SK-N-SH (cell line): ENCODE measurements around the gene BMPR1B.

Experiments
- RCOR1 ChIP-seq: fragments of 150-350 bp; IDR thresholded peaks from 2 replicates; pipeline ENCODE4 v1.6.1; 2017; ENCODE audit warnings: antibody characterized with exemption, low read length
- TEAD4 ChIP-seq: IDR thresholded peaks from 2 replicates; pipeline ENCODE4 v1.4.0; 2012; ENCODE audit warnings: mild to moderate bottlenecking, borderline replicate concordance; ENCODE audit not compliant: insufficient read depth
- TF ChIP-seq, protein P1 (sequence below): fragments of 200-600 bp; sonication (generic); IDR thresholded peaks from 2 replicates; pipeline ENCODE4 v1.6.1; 2017; ENCODE audit warnings: antibody characterized with exemption, mild to moderate bottlenecking, moderate library complexity
- TF ChIP-seq, protein P2 (sequence below): IDR thresholded peaks from 2 replicates; pipeline ENCODE4 v1.6.1; 2012; ENCODE audit warnings: mild to moderate bottlenecking, low read depth, low read length, moderate library complexity
- TF ChIP-seq, protein P3 (sequence below): IDR thresholded peaks from 2 replicates; pipeline ENCODE4; 2012

DNA sequence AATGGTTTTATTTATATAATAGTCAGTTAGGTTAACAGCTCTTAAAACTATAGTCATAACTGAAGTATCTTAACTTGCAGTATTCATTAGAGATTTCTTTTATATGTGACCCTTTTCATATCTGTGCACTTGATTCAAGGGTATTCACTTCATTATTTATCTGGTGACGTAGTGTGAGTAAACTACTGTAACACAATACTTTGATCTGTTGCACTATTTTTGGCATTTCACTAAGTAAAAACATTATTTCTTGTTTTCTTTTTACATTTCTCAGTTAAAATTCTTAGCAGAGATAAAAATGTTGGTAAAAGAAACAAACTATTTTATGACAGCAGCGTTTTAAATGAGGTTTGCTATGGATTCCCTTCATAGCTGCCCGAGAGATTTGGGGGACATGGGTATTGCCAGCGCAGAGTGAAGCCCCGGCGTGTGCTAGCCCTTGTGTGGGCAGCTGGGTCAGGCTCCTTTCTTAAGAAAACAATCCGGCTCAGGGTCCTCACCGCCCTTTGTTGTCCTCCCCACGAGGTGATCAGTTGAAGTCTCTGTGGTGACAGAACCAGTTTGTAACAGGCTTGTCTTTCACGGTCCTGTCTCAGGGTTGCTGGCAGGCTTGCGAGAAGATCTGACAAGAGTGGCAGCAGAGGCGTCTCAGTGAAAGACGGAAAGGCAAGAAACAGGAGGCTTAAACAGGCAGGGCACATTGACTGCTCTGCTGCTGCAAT, 293.4 kb downstream of the BMPR1B start:
- TF ChIP-seq, protein P1, sequence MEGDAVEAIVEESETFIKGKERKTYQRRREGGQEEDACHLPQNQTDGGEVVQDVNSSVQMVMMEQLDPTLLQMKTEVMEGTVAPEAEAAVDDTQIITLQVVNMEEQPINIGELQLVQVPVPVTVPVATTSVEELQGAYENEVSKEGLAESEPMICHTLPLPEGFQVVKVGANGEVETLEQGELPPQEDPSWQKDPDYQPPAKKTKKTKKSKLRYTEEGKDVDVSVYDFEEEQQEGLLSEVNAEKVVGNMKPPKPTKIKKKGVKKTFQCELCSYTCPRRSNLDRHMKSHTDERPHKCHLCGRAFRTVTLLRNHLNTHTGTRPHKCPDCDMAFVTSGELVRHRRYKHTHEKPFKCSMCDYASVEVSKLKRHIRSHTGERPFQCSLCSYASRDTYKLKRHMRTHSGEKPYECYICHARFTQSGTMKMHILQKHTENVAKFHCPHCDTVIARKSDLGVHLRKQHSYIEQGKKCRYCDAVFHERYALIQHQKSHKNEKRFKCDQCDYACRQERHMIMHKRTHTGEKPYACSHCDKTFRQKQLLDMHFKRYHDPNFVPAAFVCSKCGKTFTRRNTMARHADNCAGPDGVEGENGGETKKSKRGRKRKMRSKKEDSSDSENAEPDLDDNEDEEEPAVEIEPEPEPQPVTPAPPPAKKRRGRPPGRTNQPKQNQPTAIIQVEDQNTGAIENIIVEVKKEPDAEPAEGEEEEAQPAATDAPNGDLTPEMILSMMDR, result no peak
- TF ChIP-seq RCOR1, result no peak
- TF ChIP-seq TEAD4, result no peak
- TF ChIP-seq, protein P2, sequence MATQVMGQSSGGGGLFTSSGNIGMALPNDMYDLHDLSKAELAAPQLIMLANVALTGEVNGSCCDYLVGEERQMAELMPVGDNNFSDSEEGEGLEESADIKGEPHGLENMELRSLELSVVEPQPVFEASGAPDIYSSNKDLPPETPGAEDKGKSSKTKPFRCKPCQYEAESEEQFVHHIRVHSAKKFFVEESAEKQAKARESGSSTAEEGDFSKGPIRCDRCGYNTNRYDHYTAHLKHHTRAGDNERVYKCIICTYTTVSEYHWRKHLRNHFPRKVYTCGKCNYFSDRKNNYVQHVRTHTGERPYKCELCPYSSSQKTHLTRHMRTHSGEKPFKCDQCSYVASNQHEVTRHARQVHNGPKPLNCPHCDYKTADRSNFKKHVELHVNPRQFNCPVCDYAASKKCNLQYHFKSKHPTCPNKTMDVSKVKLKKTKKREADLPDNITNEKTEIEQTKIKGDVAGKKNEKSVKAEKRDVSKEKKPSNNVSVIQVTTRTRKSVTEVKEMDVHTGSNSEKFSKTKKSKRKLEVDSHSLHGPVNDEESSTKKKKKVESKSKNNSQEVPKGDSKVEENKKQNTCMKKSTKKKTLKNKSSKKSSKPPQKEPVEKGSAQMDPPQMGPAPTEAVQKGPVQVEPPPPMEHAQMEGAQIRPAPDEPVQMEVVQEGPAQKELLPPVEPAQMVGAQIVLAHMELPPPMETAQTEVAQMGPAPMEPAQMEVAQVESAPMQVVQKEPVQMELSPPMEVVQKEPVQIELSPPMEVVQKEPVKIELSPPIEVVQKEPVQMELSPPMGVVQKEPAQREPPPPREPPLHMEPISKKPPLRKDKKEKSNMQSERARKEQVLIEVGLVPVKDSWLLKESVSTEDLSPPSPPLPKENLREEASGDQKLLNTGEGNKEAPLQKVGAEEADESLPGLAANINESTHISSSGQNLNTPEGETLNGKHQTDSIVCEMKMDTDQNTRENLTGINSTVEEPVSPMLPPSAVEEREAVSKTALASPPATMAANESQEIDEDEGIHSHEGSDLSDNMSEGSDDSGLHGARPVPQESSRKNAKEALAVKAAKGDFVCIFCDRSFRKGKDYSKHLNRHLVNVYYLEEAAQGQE, result no peak
- TF ChIP-seq, protein P3, sequence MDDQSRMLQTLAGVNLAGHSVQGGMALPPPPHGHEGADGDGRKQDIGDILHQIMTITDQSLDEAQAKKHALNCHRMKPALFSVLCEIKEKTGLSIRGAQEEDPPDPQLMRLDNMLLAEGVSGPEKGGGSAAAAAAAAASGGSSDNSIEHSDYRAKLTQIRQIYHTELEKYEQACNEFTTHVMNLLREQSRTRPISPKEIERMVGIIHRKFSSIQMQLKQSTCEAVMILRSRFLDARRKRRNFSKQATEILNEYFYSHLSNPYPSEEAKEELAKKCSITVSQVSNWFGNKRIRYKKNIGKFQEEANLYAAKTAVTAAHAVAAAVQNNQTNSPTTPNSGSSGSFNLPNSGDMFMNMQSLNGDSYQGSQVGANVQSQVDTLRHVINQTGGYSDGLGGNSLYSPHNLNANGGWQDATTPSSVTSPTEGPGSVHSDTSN, result no peak
